Measurements from ENCODE around the gene ZNF684.

ZNF684 gene

DNA sequence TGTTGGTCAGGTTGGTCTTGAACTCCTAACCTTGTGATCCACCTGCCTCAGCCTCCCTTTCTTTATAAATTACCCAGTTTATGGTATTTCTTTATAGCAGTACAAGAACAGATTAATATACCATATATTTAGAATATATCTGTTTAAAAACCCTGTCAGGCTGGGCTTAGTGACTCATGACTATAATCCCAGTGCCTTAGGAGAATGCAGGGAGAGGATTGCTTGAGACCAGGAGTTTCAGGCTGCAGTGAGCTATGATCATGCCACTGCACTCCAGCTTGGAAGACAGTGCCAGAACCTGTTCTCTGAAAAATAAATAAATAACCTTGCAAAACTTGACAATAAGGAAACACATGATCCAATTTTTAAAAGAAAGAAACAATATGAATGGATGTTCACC is 43.9 kb downstream of the ZNF684 start:
- no peak for DNase-seq

GRCh38 chr1:40582116-40582515 is 50.7 kb downstream of the ZNF684 start:
- DNase-seq: no peak

DNA sequence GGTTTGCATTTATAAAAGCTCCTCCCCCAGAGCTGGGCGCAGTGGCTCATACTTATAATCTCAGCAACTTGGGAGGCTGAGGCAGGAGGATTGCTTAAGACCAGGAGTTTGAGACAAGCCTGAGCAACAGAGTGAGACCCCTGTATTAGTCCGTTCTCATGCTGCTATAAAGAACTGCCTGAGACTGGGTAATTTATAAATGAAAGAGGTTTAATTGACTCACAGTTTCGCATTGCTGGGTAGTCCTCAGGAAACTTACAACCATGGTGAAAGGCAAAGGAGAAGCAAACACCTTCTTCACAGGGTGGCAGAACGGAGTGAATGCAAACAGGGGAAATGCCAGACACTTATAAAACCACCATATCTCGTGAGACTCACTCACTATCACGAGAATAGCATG is 52.5 kb downstream of the ZNF684 start:
- DNase-seq: no peak

- no peak for DNase-seq
Measured at GRCh38 chr1:40588586-40588985, 57.1 kb downstream of the ZNF684 start.

- DNase-seq: no peak
Measured at GRCh38 chr1:40592107-40592803, 60.8 kb downstream of the ZNF684 start.

DNA sequence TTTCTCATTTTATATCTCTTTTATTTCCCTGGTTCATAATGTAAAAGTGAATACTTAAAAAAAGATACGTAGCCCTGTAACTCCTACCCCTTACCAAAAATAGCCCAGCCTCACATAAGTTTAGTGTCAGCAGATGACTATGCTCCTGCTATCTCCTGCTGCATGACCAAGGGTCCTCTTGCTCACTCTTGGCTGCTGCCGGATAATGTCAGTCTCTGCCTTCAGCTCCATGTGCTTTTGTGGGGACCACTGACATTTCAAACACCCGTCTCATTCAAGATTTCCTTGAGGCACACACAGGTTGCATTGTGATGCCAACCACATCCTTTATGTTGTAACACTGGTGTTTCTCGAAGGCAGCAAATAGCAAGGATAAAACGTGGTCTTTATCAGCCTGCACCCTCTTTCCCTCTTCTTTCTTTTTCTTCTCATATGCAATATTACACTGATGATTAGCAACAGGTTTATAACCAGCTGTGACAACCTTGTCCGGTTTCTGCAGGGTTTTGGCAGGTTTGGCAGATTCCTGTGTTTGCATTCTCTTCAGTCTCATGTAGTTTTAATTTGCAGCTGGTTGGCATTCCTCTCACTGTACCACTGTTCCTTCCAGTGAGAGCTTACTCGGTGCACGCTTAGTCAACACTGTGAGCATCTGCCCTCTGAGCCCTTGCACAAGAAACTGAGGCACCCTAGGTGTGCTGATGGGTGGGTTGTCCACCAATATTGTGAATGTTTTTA is 62.2 kb downstream of the ZNF684 start:
- DNase-seq: no peak

GRCh38 chr1:40594187-40594531 is 62.7 kb downstream of the ZNF684 start:
- DNase-seq: no peak

GRCh38 chr1:40595623-40596022 is 64.2 kb downstream of the ZNF684 start:
- no peak for DNase-seq

Measured in femur (tissue), 1 donor.